ENCODE results near the gene FBXO42. TPM values are rescaled to one million over a fixed set of nuclear protein-coding genes. Genes with fewer than 3 reads are reported as not detected.
A peak's percentile ranks its signal among the peaks of the same experiment; 100 is the strongest.
"Not testable (repeated sequence)": the region's sequence is repeated elsewhere in the genome, so short reads cannot be mapped to it uniquely, and the experiment has no call there.

The FBXO42 gene
- total and polyA plus RNA-seq, 8 donors: 7.4 to 11.9 (median 9.7) TPM

GRCh38 chr1:16266411-16267118 lies 85.7 kb downstream of the FBXO42 start:
- no peak for TF ChIP-seq CTCF (IDR thresholded peaks at IDR 0.05)
- WGBS, 2 donors: 79 to 88% methylated on average over 4 of the region's 4 CpGs
- H3K27ac ChIP-seq: no peak overlapping the region
- no peaks in the 10 kb centered on the region for H3K9me3 ChIP-seq
- no peaks in the 10 kb centered on the region for H3K36me3 ChIP-seq
- ATAC-seq (peak in 1 of 4 donors; percentile 32), FAIRE-seq (no peak), DNase-seq (no peak)
- H3K4me1 ChIP-seq: peaks cover 0 to 11% (median 4%) of the 10 kb centered on the region in 3 donors
- intact Hi-C loops (cut with DNase I): loop anchor here in 1 of 3 donors (10.0 kb wide), 1 partner anchor 78 kb away; no protein-coding TSS in a partner anchor
- H3K4me3 ChIP-seq: no peak overlapping the region
- H3K27me3 ChIP-seq: no peaks in the 10 kb centered on the region

GRCh38 chr1:16262067-16262466 lies 90.2 kb downstream of the FBXO42 start:
- 95 to 98% methylated on average over 1 of the region's 1 CpG for WGBS, 2 donors
- DNase-seq (no peak), ATAC-seq (no peak), FAIRE-seq (no peak)
- intact Hi-C loops (cut with DNase I): loop anchor here in 1 of 3 donors (10.0 kb wide), 1 partner anchor 83 kb away; no protein-coding TSS in a partner anchor
- H3K9me3 ChIP-seq: no peaks in the 10 kb centered on the region
- TF ChIP-seq CTCF (IDR thresholded peaks at IDR 0.05): no peak
- H3K4me3 ChIP-seq: no peak overlapping the region
- H3K36me3 ChIP-seq: peaks cover 0 to 2% (median 0%) of the 10 kb centered on the region in 3 donors
- H3K27me3 ChIP-seq: no peaks in the 10 kb centered on the region
- peaks cover 0 to 11% (median 4%) of the 10 kb centered on the region in 3 donors for H3K4me1 ChIP-seq
- H3K27ac ChIP-seq: no peak overlapping the region

- Histone ChIP-seq H3K27me3 (no peaks in the 10 kb centered on the region), H3K4me1 (peaks cover 0 to 5% (median 0%) of the 10 kb centered on the region in 3 donors), H3K27ac (no peak overlapping the region), H3K9me3 (no peaks in the 10 kb centered on the region), H3K36me3 (peaks cover 0 to 2% (median 0%) of the 10 kb centered on the region in 3 donors), H3K4me3 (no peak overlapping the region)
- FAIRE-seq (no peak), DNase-seq (no peak), ATAC-seq (no peak)
- TF ChIP-seq CTCF (IDR thresholded peaks at IDR 0.05): no peak
- WGBS, 2 donors: 86 to 88% methylated on average over 1 of the region's 1 CpG
- intact Hi-C loops (cut with DNase I): loop anchor here in 1 of 3 donors (10.0 kb wide), 1 partner anchor 84 kb away; no protein-coding TSS in a partner anchor
Measured at GRCh38 chr1:16260814-16261213, 91.5 kb downstream of the FBXO42 start.

- 97 to 100% methylated on average over 9 of the region's 9 CpGs for WGBS, 2 donors
- no peaks in the 10 kb centered on the region for H3K27me3 ChIP-seq
- TF ChIP-seq CTCF (IDR thresholded peaks at IDR 0.05): no peak
- no peak overlapping the region for H3K27ac ChIP-seq
- no peaks in the 10 kb centered on the region for H3K9me3 ChIP-seq
- DNase-seq (no peak), ATAC-seq (no peak), FAIRE-seq (no peak)
- intact Hi-C loops (cut with DNase I): no loop called here
- H3K4me3 ChIP-seq: no peak overlapping the region
- peaks cover 0 to 7% (median 0%) of the 10 kb centered on the region in 3 donors for H3K4me1 ChIP-seq
- peaks cover 0 to 10% (median 2%) of the 10 kb centered on the region in 3 donors for H3K36me3 ChIP-seq
Measured at GRCh38 chr1:16258591-16259135, 93.6 kb downstream of the FBXO42 start.

- intact Hi-C loops (cut with DNase I): no loop called here
- no peak for FAIRE-seq
Measured at GRCh38 chr1:16257968-16258367, 94.3 kb downstream of the FBXO42 start.

GRCh38 chr1:16257556-16257955 lies 94.7 kb downstream of the FBXO42 start:
- H3K4me1 ChIP-seq; FAIRE-seq; H3K36me3 ChIP-seq; H3K4me3 ChIP-seq; H3K27me3 ChIP-seq; DNase-seq; ATAC-seq; intact Hi-C loops (cut with DNase I); H3K9me3 ChIP-seq; H3K27ac ChIP-seq: not testable (repeated sequence)
- 90 to 97% methylated on average over 3 of the region's 3 CpGs for WGBS, 2 donors

More at GRCh38 chr1:16257968-16258367, 94.3 kb downstream of the FBXO42 start:
- no peak for ATAC-seq
- H3K36me3 ChIP-seq: peaks cover 0 to 10% (median 2%) of the 10 kb centered on the region in 3 donors
- no peak overlapping the region for H3K27ac ChIP-seq
- 95 to 97% methylated on average over 3 of the region's 3 CpGs for WGBS, 2 donors
- no peaks in the 10 kb centered on the region for H3K27me3 ChIP-seq
- no peak for TF ChIP-seq CTCF (IDR thresholded peaks at IDR 0.05)
- H3K4me1 ChIP-seq: peaks cover 0 to 8% (median 0%) of the 10 kb centered on the region in 3 donors
- H3K9me3 ChIP-seq: no peaks in the 10 kb centered on the region
- DNase-seq: no peak
- no peak overlapping the region for H3K4me3 ChIP-seq

Measured in pancreas (tissue), 10 donors.